Panc1 (cell line): ENCODE data around the gene BTG4. TPM values are rescaled to one million over a fixed set of nuclear protein-coding genes. Genes with fewer than 3 reads are reported as not detected.

Experiments used
- ATAC-seq: fragments of 200-7000 bp; cut with Tn5 transposase; 2 replicates; pipeline ENCODE4 v1.9.1; 2020; ENCODE audit warnings: mild to moderate bottlenecking, moderate library complexity
- BruUV-seq: library from RNA; stranded (reverse); fragments of 400-500 nt; replicated peaks from 2 replicates; lab custom pipeline; 2021; lab: Mats Ljungman, UMichigan
- CTCF ChIA-PET: fragments of 300-600 bp; sonication (Branson Sonifier 250); formaldehyde crosslinking; loops from one replicate; lab custom pipeline; 2022; ENCODE audit warnings: antibody characterized with exemption; lab: Charles Lee
- POLR2A ChIA-PET: fragments of 300-600 bp; sonication (Branson Sonifier 250); formaldehyde crosslinking; loops from one replicate; lab custom pipeline; 2022; ENCODE audit warnings: antibody characterized with exemption; lab: Charles Lee
- DNase-seq: peaks from one replicate; pipeline ENCODE4 v3.0.0-alpha.2; 2010; ENCODE audit warnings: low read depth, low spot score
- H3K27ac ChIP-seq: 2 replicates; pipeline ENCODE4 v1.5.1; 2011; ENCODE audit warnings: mild to moderate bottlenecking, low read length, inconsistent platforms
- H3K27me3 ChIP-seq: fragments of 200-500 bp; sonication (Bioruptor generic); 2 replicates; pipeline ENCODE4 v1.6.0; 2014; ENCODE audit warnings: low read length, inconsistent platforms; ENCODE audit not compliant: control insufficient read depth, insufficient read depth
- H3K36me3 ChIP-seq: fragments of 200-500 bp; sonication (Bioruptor generic); 2 replicates; pipeline ENCODE4 v1.5.1; 2014; ENCODE audit warnings: inconsistent platforms, mild to moderate bottlenecking, low read length, moderate library complexity; ENCODE audit not compliant: control insufficient read depth, insufficient read depth
- H3K4me1 ChIP-seq: 2 replicates; pipeline ENCODE4 v1.5.1; 2011; ENCODE audit warnings: inconsistent platforms, mild to moderate bottlenecking, low read length, moderate library complexity; ENCODE audit not compliant: control insufficient read depth, insufficient read depth
- H3K4me3 ChIP-seq, 2 experiments: 2 replicates each; pipeline ENCODE4 v1.5.1; 2011 to 2012; ENCODE audit warnings: low read depth in 2 of 2, low read length in 2 of 2, mild to moderate bottlenecking in 2 of 2, inconsistent platforms in 1 of 2, moderate library complexity in 1 of 2
- H3K9me3 ChIP-seq: fragments of 200-500 bp; sonication (Bioruptor generic); 2 replicates; pipeline ENCODE4 v1.5.1; 2014; ENCODE audit warnings: low read depth, mild to moderate bottlenecking, inconsistent platforms, low read length, moderate library complexity; ENCODE audit not compliant: control insufficient read depth, insufficient read depth
- POLR2AphosphoS5 ChIP-seq: IDR thresholded peaks from 2 replicates; pipeline ENCODE4 v1.6.1; 2012; ENCODE audit warnings: mild to moderate bottlenecking, low read depth, low read length, moderate library complexity
- SIN3A ChIP-seq: IDR thresholded peaks from 2 replicates; pipeline ENCODE4 v1.6.1; 2012; ENCODE audit warnings: low read depth, mild to moderate bottlenecking, low read length, moderate library complexity, borderline replicate concordance; ENCODE audit not compliant: insufficient read depth
- TCF7L2 ChIP-seq: IDR thresholded peaks from 2 replicates; pipeline ENCODE4 v1.6.1; 2011; ENCODE audit warnings: mild to moderate bottlenecking, low read depth, low read length, inconsistent platforms
- in situ Hi-C: cut with HindIII; loops from 2 replicates; pipeline ENCODE4 v1.10.0; 2016; ENCODE audit warnings: low sequenced_read_pairs, low pct_unique_long_range_greater_than_20kb
- intact Hi-C: fragments of 100-400 bp; cut with micrococcal nuclease; formaldehyde crosslinking; loops from one replicate; pipeline ENCODE4 v1.10.0; 2022; ENCODE audit not compliant: unreplicated experiment
- total RNA-seq: library from RNA; stranded (reverse); gene quantifications from one replicate; pipeline ENCODE4 v1.2.1, GENCODE V29; 2021; ENCODE audit not compliant: unreplicated experiment
- TF ChIP-seq, protein P1 (sequence below): fragments of 450-650 bp; IDR thresholded peaks from 2 replicates; pipeline ENCODE4 v1.5.1; 2017; ENCODE audit warnings: mild to moderate bottlenecking
- TF ChIP-seq, protein P2 (sequence below), 2 experiments: IDR thresholded peaks; 2 replicates each; pipeline ENCODE4 v1.6.1; 2011 to 2012; ENCODE audit warnings: low read depth in 2 of 2, control low read depth in 1 of 2, low read length in 1 of 2, mild to moderate bottlenecking in 1 of 2, moderate library complexity in 1 of 2; ENCODE audit not compliant: insufficient read depth in 1 of 2

BTG4 gene
- total RNA-seq, 1 experiment from 2014 or later: not detected

DNA sequence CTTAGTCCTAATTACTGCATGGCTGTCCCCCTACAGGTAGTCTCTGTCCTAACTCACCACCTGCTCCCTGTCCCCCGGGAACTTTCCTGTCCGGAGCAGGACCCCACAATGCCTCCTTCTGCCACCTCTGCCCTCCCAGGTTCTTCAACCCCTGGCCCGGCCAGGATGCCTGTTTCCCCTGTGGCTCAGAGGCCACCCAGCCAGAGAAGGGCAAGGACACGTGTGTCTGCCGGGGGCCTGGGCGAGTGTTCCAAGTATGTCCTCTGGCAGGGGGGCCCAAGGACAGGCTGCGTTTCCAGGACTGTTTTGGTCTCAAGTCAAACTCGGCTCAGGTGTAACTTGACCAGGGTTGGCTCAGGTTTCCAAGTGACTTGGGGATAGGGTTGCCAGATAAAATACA lies 63.8 kb downstream of the BTG4 start:
- ChIA-PET CTCF (interaction anchor here (0.5 kb wide), 1 partner anchor 19 kb away, joined by 3 read pairs; no protein-coding TSS in a partner anchor), POLR2A (no interaction called here)
- H3K4me1 ChIP-seq: no peaks in the 10 kb centered on the region
- DNase-seq (no peak), ATAC-seq (no peak)
- H3K27ac ChIP-seq: no peak overlapping the region
- H3K36me3 ChIP-seq: no peaks in the 10 kb centered on the region
- H3K27me3 ChIP-seq: no peaks in the 10 kb centered on the region
- TF ChIP-seq, protein P1, sequence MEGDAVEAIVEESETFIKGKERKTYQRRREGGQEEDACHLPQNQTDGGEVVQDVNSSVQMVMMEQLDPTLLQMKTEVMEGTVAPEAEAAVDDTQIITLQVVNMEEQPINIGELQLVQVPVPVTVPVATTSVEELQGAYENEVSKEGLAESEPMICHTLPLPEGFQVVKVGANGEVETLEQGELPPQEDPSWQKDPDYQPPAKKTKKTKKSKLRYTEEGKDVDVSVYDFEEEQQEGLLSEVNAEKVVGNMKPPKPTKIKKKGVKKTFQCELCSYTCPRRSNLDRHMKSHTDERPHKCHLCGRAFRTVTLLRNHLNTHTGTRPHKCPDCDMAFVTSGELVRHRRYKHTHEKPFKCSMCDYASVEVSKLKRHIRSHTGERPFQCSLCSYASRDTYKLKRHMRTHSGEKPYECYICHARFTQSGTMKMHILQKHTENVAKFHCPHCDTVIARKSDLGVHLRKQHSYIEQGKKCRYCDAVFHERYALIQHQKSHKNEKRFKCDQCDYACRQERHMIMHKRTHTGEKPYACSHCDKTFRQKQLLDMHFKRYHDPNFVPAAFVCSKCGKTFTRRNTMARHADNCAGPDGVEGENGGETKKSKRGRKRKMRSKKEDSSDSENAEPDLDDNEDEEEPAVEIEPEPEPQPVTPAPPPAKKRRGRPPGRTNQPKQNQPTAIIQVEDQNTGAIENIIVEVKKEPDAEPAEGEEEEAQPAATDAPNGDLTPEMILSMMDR: no peak
- TF ChIP-seq POLR2AphosphoS5 (no peak), TCF7L2 (no peak), SIN3A (no peak)
- TF ChIP-seq, protein P2, sequence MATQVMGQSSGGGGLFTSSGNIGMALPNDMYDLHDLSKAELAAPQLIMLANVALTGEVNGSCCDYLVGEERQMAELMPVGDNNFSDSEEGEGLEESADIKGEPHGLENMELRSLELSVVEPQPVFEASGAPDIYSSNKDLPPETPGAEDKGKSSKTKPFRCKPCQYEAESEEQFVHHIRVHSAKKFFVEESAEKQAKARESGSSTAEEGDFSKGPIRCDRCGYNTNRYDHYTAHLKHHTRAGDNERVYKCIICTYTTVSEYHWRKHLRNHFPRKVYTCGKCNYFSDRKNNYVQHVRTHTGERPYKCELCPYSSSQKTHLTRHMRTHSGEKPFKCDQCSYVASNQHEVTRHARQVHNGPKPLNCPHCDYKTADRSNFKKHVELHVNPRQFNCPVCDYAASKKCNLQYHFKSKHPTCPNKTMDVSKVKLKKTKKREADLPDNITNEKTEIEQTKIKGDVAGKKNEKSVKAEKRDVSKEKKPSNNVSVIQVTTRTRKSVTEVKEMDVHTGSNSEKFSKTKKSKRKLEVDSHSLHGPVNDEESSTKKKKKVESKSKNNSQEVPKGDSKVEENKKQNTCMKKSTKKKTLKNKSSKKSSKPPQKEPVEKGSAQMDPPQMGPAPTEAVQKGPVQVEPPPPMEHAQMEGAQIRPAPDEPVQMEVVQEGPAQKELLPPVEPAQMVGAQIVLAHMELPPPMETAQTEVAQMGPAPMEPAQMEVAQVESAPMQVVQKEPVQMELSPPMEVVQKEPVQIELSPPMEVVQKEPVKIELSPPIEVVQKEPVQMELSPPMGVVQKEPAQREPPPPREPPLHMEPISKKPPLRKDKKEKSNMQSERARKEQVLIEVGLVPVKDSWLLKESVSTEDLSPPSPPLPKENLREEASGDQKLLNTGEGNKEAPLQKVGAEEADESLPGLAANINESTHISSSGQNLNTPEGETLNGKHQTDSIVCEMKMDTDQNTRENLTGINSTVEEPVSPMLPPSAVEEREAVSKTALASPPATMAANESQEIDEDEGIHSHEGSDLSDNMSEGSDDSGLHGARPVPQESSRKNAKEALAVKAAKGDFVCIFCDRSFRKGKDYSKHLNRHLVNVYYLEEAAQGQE (IDR thresholded peaks at IDR 0.05; ENCODE audit: insufficient read depth in 1 of 2, low read depth in 2 of 2, low read length in 1 of 2): no peak
- intact Hi-C loops: loop anchor here (10.0 kb wide), 1 partner anchor 984 kb away; no protein-coding TSS in a partner anchor
- in situ Hi-C loops: no loop called here
- no peak overlapping the region for H3K4me3 ChIP-seq
- BruUV-seq: no TSS peak
- no peaks in the 10 kb centered on the region for H3K9me3 ChIP-seq

DNA sequence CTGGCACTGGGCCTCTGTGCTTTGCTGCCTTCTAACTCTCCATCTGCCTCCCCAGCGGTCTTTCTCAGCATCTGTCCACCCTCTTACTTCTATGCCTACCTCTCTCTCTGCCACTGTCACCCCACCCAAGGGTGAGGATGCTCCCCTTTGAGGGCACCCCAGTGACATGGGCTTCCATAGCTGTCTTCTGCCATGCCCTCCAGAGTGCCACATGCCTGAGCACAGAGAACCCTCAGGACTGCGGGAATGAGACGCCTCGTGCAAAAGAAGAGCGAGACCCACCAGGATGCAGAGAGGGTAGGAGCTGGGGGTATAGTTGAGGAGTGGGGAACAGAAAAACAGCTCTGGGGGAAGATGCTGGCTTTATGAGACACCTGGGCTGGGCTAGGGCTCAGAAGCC lies 64.3 kb downstream of the BTG4 start:
- no peaks in the 10 kb centered on the region for H3K9me3 ChIP-seq
- intact Hi-C loops: loop anchor here (10.0 kb wide), 1 partner anchor 983 kb away; no protein-coding TSS in a partner anchor
- H3K4me3 ChIP-seq: no peak overlapping the region
- H3K27ac ChIP-seq: no peak overlapping the region
- H3K4me1 ChIP-seq: no peaks in the 10 kb centered on the region
- no peaks in the 10 kb centered on the region for H3K36me3 ChIP-seq
- TF ChIP-seq TCF7L2 (no peak), POLR2AphosphoS5 (no peak), SIN3A (no peak)
- TF ChIP-seq, protein P2 (IDR thresholded peaks at IDR 0.05; ENCODE audit: insufficient read depth in 1 of 2, low read depth in 2 of 2, low read length in 1 of 2): no peak
- TF ChIP-seq, protein P1: no peak
- POLR2A ChIA-PET: no interaction called here
- in situ Hi-C loops: no loop called here
- CTCF ChIA-PET: interaction anchor here (0.5 kb wide), 3 partner anchors 19 to 318 kb away, joined by 3 to 5 read pairs (median 3); partner anchors contain the start of gene PPP2R1B
- ATAC-seq (no peak), DNase-seq (no peak)
- BruUV-seq: no TSS peak
- H3K27me3 ChIP-seq: 0 out of 2 replicates have a peak, but pooled peaks cover under 1% of the 10 kb centered on the region
